DMS153 (cell line): ENCODE data around the gene ZNF221.
A peak's percentile ranks its signal among the peaks of the same experiment; 100 is the strongest.
"Not testable (repeated sequence)": the region's sequence is repeated elsewhere in the genome, so short reads cannot be mapped to it uniquely, and the experiment has no call there.

Experiments
- DNase-seq: peaks from one replicate; lab custom pipeline; 2025; lab: John Stamatoyannopoulos, UW

Gene ZNF221

DNA sequence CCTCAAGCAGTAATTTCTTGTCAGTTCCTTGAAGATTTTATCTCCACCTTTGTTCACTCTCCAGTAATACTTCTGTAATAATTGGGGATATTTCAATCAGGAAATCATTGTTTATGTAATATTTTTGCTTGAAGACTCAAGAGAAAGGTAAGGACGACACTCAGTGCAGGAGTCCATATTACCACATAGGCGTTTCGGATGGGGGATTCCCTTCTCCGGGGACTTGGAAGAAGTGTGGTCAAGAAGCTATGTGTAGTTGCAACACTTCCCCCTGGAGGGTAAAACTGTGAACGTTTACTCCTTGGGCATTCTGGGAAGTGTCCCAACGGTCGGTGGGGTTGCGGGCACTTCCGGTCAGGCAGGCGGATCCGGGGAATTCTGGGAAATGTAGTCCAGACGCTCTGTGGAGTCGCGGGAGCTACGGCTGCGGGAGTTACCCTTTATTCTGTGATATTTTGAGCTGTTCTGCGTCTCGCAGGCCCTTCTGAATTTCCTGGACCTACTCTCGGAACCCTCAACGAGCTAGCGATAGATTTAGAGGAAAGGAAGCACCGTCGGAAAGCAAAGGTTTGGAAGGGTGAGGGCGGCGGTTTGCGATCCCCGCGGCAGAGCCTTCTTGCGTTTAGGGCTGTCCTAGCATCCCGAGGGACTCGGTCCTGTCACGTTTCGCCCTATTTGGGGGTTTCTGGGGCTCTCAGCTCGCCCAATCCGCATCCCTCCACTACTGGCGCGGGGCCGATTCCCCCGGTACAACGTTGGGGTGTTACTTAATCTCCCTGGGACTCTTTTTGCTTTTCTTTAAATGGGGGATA is at the start of gene ZNF221:
Gene ZNF221 (plus strand): TSS at position 395 of the 812 bp plus-strand sequence. CDS start 11,499 bp downstream, outside the sequence.
- DNase-seq, result peak; percentile 78

DNA sequence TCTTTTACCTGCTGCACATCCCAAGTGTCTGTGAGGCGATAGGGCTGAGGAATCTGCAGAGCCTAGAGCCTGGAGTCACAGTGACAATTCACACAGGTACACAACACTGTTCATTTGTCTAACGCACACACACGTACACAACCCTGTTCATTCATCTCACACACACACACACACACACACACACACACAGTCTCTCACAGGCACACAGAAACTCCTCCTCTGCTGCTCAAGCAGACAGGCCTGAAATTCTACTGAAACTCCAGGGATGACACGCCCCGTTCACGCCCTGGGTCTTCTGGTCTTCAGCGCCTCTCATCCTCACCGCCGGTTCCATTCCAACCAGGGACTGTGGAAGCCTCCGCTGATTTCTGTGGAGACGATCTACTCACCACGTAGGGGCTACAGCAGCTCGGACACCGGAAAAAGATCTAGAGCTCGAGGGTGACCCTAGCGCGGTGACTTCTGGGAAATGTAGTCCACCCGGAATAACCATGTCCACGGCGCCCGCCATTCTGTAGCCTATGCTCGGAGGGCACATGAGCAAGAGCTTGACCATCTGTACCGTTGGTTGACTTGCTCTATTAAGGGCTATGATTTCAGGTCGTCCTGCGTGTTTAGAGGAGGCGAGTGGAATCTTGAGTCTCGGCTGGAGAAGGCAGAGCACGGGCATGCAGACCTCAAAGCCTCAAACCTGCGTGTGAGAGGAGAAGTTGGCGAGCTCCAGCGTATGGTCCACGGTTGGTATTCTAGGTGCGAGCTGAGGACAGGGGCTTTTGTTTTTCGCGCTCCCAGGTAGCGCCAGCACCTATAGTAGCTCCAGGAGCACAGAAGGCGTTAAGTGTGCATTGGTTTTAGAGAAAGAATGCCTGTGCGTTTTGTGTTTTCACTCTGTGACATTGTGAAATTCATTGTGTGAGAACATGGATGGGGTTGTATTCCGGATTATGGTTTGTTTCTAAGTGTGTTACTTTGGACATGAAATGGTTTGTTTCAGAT is 49.3 kb upstream of the ZNF221 start:
- DNase-seq, result peak; percentile 20

DNA sequence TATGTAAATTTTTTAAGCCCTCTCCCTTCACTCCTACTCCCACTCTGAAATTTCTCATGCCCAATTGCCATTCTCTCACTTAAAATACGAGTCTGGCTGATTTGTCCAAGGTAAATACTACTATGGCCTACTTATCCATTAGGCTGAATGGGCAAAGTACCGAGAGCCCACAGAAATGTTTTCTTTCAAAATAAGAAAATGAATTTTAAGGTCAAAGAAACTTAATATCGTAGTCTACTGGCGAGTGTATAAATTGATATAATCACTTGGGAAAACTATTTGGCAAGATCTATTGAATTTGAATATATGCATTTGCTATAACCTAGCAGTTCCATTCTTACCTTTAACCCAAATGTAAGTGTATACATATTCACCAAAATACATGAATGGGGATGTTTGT is 48.6 kb upstream of the ZNF221 start:
- no peak for DNase-seq

DNA sequence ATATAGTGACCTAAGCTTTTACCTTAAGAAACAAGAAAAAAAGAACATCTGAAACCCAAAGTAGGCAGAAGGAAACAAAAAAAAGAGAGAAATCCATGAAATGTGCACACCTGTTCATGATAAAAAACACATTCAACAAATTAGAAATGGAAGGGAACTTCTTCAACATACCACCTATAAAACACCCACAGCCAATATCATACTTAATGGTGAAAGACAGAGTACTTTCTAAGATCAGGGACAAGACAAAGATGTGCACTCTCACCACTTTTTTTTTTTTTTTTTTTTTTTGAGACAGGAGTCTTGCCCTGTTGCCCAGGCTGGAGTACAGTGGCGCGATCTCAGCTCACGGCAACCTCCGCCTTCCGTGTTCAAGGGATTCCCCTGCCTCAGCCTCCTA is 45.1 kb upstream of the ZNF221 start:
- DNase-seq, result no peak

GRCh38 chr19:43906774-43907173 is 44.3 kb upstream of the ZNF221 start:
- no peak for DNase-seq

DNA sequence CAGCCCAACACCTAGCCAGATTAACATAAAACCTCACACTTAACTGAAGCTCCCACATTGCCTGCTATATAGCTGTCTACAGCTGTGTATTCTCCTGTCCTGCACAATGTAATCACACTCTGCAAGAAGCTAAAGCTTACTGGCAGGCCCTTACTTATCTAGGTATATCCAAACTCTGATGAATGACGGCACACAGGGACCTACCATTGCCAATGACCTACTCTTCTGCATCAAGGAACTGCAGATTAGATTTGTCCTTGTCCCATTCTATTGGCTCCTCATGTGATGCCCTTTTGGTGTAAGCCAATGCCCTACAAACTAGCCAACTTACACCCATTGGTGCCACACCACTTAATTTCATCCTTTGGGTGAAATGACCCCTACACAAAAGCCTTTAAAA is 42.4 kb upstream of the ZNF221 start:
- no peak for DNase-seq

- DNase-seq, result no peak
These were observed 40.1 kb upstream of the ZNF221 start for GRCh38 chr19:43910884-43911283.

DNA sequence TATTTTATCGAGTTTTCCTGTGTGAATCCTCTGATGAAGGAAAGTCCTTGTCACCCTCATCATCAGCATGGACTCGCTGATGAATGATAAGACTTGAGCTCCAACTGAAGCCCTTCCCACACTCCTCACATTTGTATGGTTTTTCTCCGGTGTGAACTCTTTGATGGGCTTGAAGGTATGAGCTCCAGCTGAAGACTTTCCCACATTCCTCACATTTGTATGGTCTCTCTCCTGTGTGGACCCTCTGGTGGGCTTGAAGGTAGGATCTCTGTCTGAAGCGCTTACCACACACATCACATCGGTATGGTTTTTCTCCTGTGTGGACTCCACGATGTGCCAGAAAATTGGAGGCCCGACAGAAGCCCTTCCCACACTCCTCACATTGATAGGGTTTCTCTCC is 37.6 kb upstream of the ZNF221 start:
- no peak for DNase-seq

GRCh38 chr19:43914051-43914450 is 37.0 kb upstream of the ZNF221 start:
- no peak for DNase-seq

GRCh38 chr19:43923875-43924274 is 27.2 kb upstream of the ZNF221 start:
- DNase-seq, result no peak

GRCh38 chr19:43928820-43929219 is 22.2 kb upstream of the ZNF221 start:
- DNase-seq, result no peak

DNA sequence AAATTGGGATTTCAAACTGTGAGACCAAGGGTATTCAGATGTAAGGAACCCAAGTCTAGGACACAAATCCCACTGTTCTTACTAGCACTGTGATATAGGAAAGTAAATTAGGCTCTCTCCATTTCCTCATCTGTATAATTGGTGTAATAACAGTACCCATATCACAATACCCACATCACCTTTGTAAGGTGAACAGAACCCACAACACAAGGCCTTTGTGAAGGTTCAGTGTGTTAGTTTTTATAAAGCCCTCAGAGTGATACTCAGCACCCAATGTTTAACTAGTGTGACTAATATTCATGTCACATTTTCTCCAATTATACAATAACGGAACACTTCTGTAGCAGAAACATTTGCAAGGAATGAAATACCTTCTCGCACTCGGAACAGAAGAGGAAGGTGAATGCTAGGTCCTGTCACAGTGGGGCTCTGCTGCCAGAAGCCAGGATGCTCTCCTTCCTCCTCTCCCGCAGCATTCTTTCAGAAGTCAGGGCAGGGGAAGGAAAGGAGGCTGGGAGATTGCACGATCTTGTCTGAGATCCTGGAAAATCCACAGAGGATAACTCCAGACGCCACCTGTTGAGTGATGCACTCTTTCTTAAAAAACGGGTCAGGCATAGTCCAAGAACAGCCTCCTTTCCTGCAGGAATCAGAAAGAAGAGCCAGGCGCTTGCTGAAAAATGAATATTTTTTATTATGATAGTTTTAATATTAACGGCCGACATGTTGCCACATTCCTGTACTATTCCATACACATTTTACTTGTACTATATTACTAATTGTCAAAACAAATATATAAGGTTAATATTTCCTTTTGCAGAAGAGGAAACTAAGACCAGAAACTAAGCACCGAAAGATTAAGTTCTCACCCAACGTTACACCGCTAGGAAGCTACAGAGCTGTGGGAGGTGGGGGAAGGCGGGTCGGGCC is 16.7 kb upstream of the ZNF221 start:
- DNase-seq, result no peak

DNA sequence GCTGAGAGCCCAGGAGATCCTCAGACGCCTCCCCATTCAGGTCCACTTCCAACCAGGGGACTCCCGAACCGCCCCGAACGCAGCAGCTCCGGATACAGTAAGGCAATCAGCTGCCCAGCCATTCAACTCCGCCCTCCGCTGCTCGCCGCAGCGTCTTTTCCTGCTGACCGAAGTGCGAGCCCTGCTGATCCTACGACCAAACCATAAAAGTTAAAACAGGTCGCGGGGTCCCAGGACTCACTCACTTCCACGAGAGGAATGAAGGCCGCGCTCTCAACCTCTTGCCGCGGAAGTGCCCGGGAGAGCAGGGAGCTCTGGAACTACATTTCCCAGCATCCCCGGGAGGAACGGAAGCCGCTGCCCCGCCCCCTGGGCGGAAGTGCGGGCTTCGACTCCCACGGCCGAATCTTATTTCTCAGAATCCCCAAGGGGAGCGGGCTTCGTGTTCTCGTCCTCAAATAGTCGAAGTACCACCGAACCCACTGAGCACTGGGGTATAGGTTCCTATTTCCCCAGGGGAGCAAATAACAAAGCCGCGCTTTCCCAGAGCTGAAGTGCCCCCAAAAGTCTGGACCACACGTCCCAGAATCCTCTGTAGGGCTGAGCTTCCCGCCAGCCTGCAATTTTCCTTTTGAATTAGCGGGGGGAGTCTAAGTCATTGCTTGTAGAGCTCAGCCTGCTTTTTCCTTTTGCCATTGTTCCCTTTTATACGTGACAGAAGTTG is 15.9 kb upstream of the ZNF221 start, which contains the start of gene ZNF45:
Gene ZNF45 (minus strand): TSS at position 298 of the 724 bp plus-strand sequence. CDS start 13,097 bp downstream, outside the sequence.
- DNase-seq, result peak; percentile 85

DNA sequence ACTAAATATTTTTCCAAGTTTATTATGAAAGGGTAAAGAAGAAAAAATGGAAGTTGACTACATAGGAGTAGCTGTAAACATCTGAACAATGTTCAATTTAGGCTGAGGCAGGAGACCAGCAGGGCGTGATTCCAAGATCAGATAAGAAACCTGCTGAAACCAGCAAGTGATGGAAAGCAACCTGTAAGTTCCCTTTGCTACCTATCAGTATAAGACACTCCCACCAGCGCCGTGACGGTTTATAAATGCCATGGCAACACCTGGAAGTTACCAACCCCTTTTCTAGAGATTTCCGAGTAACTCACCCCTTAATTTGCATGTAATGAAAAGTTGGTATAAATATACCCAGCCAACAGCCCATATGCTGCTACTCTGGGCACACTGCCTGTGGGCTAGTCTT is 14.8 kb upstream of the ZNF221 start:
- DNase-seq, result no peak

DNA sequence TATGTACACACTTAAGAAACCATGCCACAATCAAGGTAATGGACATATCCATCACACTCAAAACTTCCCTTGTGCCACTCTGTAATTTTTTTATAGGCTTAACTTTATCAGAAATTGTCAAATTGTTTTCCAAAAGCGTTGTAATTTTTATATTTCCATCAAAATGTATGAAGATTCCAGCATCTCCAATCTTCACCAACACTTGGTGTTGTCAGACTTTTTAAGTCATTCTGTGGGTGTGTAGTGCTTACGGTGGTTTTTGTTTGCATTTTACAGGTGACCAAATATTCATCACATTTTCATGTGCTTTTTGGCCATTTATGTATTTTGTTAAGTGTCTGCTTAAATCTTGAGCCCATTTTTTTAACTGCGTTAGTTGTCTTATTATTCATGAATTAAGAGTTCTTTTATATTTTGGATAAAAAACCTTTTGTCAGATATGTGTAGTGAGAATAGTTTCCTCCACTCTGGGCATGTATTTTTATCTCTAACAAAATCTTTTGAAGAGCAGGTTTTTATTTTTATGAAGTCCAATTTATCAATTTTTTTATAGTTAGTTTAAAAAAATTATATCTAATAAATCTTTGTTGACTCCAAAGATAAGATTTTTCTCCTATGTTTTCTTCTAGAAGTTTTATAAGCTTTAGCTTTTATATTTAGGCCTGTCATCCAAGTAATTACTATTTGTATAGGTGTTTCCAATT is 11.3 kb upstream of the ZNF221 start:
- no peak for DNase-seq

DNA sequence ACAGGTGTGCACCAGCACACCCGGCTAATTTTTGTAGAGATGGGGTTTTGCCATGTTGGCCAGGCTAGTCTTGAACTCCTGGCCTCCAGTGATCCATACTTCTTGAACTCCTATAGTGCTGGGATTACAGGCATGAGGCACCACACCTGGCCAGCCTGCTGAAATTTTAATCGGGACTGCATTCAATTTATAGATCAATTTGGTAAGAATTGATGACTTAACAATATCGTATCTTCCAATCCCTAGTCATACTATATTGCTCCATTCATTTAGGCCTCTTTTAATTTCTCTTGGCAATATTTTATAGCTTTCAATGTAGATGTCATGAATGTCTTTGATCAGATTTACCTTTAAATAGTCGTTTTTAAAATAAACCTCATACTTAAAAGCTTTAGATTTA is 10.3 kb upstream of the ZNF221 start:
- no peak for DNase-seq

DNA sequence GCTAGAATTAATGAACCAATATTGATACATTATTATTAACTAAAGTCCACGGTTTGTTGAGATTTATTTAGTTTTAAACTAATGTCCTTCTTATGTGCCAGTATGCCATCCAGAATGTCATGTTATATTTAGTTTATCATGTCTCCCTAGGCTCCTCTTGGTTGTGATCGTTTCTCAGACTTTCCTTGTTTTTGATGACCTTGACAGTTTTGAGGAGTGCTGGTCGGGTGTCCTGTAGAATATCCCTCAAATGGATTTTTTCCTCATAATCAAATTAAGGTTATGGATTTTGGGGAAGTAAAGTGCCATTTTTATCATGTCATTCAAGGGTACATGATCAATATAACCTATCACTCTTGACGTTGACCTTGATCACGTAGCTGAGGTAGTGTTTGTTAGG is 9.8 kb upstream of the ZNF221 start:
- DNase-seq, result no peak

GRCh38 chr19:43947412-43947811 is 3.6 kb upstream of the ZNF221 start:
- DNase-seq, result not testable (repeated sequence)

GRCh38 chr19:43949803-43950202 is 1.2 kb upstream of the ZNF221 start:
- DNase-seq, result not testable (repeated sequence)

GRCh38 chr19:43956827-43957226 is 5.8 kb downstream of the ZNF221 start:
- no peak for DNase-seq
